Hematopoietic multipotent progenitor cell (in vitro differentiated cells): ENCODE data around the gene NPTN. TPM values are rescaled to one million over a fixed set of nuclear protein-coding genes. Genes with fewer than 3 reads are reported as not detected.
"Not testable (repeated sequence)": the region's sequence is repeated elsewhere in the genome, so short reads cannot be mapped to it uniquely, and the experiment has no call there.

ENCODE experiments used
- DNase-seq, 3 donors: peaks; one replicate each; pipeline ENCODE4 v3.0.0-alpha.2; 2011 to 2015; ENCODE audit warnings: low read depth in 2 of 3, low spot score in 2 of 3
- total RNA-seq: library from RNA; depleted of rRNA; stranded (reverse); fragments of >200 nt; gene quantifications from one replicate; pipeline ENCODE4 v1.2.3, GENCODE V29; 2012

The NPTN gene
- total RNA-seq, 1 donor, result 24.5 TPM

DNA sequence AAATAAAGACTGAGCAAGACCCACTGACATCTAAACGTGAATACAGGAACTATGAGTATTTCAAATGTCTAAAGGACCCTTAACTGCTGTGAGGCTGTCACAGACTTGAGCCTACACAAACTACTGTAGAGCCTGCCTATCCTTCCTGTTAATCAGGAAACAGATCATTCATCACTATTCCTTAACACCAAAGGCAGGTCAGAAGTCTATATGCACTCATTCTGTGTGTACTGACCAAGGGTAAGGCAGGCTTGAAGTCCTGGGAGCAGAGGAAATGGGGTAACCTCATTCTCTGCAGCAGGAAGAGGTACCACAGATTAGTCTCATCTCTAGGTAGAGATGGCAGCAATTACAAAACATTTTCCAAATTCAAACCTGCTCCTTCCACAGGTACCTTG lies 30.7 kb downstream of the NPTN start:
- peak in 1 of 3 donors; percentile 22 for DNase-seq

DNA sequence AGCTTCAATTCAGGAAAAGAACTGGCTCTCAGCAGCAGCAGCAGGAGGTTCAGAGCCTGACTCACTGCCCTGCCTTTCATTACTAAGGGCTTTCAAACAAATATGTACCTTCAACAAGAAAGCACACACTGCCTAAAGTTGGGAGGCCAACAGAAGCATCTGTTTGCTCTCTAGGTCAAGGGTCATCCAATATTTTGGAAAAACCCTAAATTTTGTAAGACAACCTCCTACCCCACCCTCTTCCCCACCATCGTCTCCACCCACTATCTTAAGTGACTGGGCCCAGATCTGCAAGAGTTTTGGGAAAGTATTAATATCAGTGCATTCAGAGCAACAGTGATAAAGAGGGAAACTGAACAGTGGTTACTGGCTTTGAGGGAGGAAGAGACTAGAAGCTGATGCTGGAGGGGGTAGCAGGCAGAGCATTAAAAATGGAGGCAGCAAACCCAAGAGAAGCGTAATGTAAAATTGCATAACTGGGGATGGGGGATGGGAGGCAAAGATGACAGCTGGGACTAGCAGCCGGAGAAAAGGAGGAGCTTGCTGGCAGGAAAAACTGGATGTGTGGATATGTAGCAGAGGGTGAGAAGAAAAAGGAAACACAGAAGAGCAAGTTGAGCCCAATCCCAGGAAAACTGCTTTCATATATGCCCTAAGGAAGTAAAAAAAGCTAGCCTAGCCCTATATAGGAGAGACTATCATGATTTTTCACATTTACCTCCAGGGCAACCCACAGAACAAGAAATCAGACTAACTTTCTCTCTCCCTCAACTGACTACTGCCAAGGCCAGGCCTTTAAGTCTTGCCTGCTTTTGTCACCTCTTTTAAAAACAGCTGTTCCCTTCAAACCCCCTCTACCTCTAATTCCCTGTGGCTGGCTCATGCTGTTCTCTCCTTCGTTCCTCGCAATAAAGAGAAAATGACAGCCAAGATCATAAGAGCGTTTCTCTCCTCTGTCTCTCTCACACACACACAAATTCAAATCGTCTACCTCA lies 31.4 kb downstream of the NPTN start:
- DNase-seq, result no peak

DNA sequence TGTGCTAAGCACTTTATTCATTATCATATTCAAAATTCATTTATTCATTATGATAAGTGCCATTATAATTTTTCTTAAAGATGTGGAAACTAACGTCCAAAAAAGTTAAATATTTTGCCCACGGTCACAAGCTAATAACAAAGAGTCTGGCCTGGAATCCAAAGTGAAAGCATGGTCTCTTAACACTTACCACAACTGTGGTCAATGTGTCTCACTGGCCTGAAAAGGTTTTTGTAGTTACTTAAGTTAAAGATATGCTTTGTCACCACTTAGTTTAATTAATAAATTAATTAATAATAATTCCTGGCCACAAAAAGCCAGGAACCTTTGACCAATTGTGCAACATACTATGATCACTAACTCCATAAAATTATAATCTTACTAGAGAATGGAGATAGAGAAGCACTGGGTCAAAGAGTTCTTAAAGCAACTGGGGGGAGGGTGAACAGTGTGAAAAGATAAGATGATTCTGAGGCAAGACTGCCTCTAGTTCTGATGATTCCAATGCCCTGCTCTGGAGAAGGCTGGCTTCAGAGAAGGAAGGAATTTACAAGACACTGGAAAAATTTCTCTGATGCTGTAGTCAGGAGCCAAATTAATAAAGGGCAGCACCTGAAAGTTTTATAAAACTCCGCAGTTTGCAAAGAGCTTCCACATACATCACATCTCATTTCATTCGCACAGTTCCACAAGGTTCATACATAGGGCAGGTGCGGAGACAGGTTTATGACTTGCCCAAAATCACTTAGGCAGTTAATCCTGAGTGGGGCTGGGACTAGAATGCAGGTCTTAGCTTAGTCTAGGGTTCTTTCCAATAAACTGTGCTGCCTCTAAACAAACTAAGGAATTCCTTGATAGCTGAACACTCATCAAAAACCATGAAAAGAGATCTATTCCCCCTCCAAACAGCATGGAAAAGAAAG lies 32.5 kb downstream of the NPTN start:
- no peak for DNase-seq

DNA sequence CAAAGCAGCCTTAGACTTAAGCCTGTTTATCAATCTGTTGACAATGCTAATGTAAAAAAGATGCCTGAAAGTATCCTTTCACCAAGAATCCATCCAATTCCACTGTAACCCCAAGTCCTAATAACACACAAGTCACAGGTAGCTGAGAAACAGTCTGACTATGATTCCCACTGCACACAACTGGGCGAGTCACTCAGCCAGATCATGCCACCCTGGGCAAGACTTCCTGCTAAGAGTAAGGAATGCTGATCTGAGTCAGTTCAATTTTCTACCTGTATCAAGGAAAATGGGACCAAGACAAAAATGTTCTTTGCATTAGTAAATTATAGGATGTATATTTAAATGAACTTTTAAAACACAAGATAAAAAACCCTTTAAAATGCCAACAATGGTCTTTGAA lies 33.3 kb downstream of the NPTN start:
- DNase-seq, result no peak

DNA sequence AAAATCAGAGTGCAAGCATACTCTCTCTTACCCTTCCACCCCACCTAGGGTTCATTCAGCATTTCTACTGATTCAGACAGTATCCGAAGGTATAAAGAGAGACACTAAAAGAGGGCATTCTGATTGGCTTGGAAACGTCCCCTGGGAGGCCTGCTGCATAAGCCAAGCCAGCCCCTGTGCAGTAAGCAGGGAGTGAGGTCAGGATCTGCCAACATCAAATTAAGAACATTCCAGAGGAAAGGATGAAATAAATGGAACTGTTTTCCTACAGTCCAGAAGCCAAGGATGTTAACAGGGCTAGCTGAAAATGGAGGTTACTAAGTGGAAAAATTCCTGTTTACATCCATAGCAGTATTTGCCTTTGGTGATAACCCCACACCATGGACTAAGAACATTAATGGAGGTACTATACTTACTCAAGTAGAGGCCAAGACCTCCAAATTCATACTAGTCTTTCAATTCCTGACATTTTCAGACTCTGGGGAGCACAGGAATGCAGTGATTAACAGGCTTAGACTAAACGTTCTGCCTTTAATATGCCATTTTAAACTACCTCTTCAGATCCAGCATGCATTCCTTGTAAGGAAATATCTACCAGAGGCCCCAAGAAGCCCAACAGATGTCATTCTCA lies 34.5 kb downstream of the NPTN start:
- DNase-seq, result no peak

DNA sequence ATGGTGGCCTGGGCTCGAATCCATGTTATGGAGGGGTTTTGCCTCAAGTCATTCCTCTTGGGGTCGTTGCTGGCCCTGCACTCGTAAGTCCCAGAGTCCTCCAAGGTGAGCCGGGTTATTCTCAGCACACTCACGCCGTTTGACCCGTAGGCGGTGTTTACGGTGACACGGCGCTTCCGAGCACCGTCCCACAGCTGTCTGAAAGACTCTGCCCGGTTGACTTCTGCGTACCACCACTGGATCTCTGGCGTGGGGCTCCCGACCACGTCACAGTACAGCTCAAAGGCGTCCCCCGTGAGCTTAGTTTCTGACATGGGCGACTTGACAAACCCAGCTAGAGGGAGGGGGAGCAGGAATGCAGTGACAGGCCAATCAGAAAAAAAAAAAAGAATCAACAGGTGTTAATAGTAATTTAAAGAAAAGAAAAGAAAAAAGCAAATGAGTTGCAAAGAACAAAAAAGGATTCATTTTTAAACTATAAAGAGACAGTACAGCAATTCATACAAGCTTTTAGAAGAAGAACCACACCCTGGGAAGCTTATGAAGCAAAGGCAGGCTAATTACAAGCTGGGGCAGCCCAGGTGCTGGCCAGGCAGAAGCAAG lies 36.1 kb downstream of the NPTN start:
- DNase-seq, result no peak

DNA sequence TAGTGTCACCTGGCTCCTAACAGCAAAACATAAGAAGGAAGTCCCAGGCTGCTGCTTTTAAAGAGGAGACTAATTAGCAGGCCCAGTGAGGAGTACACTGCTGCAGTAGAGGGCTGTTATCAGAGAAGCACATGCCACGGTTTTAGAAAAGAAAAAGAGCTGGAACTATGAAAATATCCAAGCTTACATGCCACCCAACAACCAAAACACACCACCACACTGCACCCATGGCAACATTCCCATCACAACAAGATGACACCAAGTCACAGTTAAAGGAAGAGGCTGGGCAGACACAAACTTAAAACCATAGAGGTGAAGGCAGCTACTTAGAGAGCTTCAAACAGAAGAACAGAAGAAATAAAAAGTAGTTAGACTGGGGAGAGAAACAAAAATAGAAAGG lies 37.0 kb downstream of the NPTN start:
- DNase-seq, result peak in 1 of 3 donors; percentile 37

DNA sequence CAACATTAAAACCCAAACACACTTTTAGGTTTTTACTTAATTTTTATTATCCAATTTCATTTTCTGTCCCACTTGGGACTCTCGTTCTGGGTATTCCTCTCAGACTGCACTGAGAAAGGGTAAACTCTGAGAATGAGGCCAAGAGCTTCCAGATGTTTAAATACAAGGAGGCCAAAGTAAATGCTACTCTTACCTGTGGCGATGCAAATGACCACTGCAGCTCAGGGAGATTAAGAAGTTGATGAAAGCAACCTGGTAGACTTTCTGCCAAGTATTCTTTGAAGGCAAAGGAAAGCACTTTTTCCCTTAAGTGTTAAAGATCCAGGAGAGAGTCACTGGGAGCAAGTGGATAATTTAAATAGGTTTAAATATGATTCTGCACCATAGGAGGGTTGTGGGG lies 39.1 kb downstream of the NPTN start:
- DNase-seq, result no peak

DNA sequence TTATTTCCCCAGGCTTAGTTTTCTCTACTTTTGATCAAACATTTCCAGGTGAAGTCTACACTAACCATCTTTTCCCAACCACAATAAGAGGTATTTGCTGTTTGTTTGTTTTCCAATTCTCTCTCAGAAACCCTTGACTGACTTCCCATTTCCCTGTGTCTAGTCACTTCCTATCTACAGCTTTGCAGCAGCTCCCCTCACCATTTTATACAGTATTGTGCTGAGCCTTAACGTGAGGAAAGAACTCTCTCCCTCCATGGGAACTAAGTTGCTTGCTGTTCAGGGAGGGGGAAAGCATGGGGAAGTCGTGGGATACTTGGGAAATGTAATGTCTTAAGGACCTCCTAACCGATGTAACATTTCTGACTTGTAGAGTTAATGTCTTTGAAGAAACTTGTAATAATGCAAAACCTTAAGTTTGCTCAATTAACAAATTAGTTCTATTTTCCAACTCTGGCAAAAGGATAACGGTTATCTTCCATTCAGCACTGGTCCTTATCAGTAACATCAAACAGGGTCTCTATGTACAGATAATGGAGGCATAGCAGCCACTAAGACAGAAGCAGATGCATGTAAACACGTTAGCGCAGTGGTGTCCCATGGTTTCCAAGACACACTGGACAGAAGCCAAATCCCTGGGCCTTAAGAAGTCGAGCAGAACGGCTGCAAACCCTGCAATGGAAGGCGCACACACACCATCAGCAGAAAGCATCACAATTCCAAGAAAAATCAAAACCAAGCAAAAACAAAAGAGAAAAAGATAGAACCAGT lies 39.7 kb downstream of the NPTN start:
- no peak for DNase-seq

DNA sequence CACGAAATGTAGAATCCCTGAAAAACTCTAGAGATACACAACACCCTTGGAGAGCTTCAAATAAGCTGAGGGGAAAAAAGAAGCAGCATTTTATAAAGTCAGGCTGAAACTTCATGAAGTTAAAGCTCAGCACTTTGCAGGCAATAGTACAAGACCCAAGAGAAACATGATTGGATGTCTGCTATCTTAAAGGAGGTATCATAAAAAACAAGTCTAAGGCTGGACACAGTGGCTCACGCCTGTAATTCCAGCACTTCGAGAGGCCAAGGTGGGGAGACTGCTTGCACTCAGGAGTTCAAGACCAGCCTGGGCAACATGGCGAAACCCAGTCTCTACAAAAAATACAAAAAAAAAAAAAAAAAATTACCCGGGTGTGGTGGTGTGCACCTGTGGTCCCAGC lies 42.9 kb downstream of the NPTN start:
- no peak for DNase-seq

DNA sequence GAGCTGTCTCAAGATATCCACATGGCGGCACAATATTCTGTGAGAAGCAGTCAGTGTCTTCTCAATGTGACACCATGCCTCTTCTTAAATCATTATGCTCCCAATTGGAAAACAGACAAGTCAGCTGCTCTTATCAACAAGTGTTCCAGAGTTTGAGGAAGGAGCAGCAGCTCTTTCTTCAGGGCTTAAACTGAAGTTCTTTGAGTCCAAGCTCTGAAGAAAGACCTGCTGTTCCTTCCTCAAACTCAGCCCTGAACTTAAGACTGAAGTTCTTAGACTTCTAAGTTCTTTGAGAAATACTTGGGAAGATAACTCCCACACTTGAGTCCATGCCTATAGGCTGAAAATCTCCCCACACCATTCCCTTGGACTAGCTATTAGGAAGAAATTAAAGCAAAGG lies 43.4 kb downstream of the NPTN start:
- no peak for DNase-seq

DNA sequence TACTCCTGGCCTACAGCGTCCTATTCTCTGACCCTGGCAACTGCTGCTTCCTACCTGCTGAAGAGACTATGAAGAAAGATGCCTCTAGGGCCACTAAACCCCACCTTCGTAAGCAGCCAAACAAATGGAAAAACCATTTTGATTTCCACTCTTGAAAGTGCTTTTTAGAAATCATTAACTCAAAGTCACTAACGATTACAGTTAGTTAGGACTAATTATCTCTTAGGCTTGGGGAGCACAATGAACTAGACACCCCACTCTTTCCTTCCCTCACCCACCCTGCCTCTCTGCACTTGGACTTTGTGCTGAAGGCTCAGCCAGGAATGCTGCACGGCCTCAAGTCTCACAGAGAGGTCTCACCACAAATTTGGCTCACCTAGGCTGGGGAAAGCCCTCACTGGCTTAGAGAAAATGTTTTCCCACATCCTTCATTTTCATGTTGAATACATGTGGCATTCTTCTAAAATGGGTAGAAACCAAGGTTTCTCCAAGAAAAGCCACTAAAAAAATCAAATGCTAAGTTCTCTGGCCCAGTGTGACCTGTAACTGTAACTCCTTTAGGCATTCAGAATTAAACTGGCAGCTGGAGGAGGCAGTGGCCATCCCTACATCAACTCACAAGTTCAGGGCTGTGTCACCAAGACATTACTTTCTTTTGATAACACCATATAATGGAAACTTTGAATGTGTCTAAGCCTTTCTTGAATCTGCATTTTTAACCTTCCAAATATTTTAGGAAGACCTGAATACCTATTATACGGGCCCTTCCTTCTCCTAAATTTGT lies 47.1 kb downstream of the NPTN start:
- DNase-seq, result no peak

DNA sequence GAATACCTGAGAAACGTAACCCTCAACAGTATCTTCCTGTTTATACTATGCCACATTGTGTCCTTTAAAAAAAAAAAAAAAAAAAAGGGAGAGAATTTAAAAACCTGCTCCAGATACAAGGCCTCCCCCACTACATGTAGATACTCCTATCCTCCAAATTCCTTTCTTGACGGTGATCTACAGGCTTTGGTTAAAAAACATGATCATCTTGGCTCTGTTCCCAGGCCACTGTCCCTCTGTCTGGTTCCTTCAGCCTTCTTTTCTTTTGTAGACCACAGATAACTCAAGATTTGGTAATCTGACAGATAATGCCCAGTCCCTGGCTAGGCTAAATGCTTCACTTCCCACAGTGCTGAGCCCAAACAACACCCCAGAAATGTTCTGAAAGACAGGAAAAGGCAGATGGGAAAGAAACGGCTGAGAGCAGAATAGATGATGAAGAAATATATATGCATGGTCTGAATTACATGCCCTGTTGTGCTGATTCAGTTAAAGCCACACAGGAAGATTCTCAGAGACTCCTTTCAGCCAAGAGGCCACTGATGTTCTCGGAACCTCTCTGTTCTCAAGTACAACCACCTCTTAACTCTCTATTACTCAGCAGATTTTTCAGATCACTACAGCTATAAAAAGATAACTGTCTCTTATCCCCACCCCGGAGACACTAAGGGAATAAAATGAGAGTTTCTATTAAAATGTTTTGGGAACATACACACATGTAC lies 48.3 kb downstream of the NPTN start:
- no peak for DNase-seq

DNA sequence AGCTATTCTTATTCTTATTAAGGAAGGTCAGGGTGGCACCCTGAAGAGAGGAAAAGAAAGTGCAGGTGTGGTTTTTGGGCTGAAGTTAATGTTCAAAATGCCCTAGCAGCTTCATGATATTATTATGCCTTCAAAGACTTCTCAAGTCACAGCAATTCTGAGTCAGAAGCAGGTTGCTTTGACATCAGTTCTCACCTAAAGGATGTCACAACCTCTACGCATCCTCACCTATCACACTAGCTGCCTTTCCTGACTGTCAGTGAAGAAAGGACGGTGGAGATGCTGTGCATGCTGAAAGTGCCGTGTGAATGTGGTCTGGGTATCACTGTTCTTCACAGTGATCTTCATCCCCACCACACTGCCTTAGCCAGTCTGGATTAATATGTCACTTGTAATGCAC lies 49.6 kb downstream of the NPTN start:
- DNase-seq, result no peak

DNA sequence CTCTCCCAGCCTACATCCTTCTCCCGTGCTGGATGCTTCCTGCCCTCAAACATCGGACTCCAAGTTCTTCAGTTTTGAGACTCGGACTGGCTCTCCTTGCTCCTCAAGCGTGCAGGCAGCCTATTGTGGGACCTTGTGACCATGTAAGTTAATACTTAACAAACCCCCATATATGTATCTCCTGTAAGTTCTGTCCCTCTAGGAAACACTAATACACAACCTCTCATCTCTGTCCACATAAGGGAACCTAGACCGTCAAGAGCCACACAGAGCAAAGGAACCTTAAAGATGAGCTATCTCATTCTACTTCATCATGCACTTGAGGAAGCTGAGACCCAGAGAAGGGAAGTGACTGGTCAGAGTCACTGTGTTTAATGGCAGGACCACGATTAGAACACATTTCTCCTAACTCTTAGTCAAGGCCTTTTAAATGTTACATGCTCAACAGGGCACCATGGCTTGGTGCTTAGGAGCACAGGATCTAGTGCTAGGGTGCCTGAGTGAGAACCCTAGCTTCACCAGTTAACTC lies 50.3 kb downstream of the NPTN start:
- no peak for DNase-seq

DNA sequence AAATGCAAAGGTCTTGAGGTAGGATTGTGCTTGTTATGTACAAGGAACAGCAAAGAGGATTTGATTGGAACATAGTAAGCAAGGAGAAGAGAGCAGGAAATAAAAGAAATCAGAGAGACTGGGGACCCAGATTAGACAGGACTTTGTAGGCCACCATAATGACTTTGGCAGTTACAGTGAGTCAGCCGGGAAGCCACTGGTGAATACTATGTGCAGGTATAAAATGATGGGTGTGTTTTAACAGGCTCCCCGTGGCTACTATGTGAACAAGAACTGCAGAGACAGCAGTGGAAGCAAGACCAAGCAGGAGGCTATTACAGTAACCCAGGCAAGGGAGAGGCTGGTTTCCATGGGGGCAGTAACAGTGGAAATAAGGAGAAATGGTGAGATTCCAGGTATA lies 55.2 kb downstream of the NPTN start:
- no peak for DNase-seq

DNA sequence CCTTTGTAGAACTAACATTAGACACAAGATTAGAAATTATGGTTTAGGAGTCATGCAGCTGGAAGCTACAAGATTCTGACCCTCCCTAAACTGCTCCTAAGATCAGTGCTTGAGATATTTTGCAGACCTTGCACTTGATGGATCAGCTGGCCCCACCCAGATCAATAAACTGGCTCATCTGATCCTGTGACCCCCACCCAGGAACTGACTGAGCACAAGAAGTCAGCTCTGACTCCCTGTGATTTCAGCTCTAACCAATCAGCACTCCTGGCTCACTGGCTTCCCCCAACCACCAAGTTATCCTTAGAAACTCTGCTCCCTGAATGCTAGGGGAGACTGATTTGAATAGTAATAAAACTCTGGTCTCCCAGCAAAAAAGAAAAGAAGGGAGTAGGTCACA lies 55.6 kb downstream of the NPTN start:
- DNase-seq, result not testable (repeated sequence)

DNA sequence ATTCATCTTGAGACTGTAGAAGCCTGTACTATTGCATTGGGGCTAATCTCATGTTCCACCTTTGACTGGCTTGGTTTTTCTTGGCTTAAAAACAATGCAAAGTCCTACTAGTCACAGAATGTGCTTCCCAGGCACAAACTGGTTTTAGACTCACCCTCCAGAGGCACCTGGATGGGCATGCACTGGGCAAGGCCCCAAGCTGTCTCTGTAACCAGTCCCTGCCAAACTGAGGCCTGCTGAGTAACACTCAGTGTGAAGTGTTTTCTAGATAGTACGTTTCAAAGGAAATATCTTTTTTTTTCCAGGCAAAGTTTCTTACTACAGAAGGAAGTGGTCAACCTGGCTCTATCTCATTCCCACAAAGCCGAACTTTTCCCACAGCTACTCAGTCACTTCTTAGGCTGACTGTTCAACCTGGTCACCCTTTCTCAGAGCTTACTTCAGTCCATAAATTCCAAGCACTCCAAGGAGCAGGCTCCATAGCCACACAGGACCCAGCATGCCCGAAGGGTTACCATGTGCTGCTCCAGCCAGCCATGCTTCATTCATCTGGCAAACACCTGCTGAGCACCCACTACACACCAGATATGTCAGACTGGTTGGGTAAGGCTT lies 57.4 kb downstream of the NPTN start:
- no peak for DNase-seq
